Astrocyte (in vitro differentiated cells and primary cell): ENCODE results near the gene GPBP1. TPM values are rescaled to one million over a fixed set of nuclear protein-coding genes. Genes with fewer than 3 reads are reported as not detected.

Experiments used
- DNase-seq: peaks from one replicate; pipeline ENCODE4 v3.0.0-alpha.2; 2010; ENCODE audit warnings: low read depth
- FAIRE-seq: peaks from 2 replicates; lab custom pipeline; 2011; peaks lifted over from hg19 to GRCh38; lab: Jason Lieb, UNC
- H2AFZ ChIP-seq: 2 replicates; pipeline ENCODE4 v1.6.0; 2012; ENCODE audit warnings: low read depth, low read length, inconsistent platforms
- H3K27ac ChIP-seq: 2 replicates; pipeline ENCODE4 v1.5.1; 2011; ENCODE audit warnings: low read depth, low read length, inconsistent platforms
- H3K27me3 ChIP-seq: 2 replicates; pipeline ENCODE4 v1.6.0; 2011; ENCODE audit warnings: low read length, inconsistent platforms; ENCODE audit not compliant: insufficient read depth
- H3K36me3 ChIP-seq: 2 replicates; pipeline ENCODE4 v1.5.1; 2011; ENCODE audit warnings: low read length, inconsistent platforms; ENCODE audit not compliant: insufficient read depth
- H3K4me1 ChIP-seq: 2 replicates; pipeline ENCODE4 v1.5.1; 2011; ENCODE audit warnings: low read length, inconsistent platforms; ENCODE audit not compliant: insufficient read depth
- H3K4me2 ChIP-seq: 2 replicates; pipeline ENCODE4 v1.6.0; 2012; ENCODE audit warnings: low read length, inconsistent platforms
- H3K4me3 ChIP-seq: 2 replicates; pipeline ENCODE4 v1.5.1; 2011; ENCODE audit warnings: low read depth, mild to moderate bottlenecking, low read length, inconsistent platforms; ENCODE audit not compliant: insufficient read depth
- H3K79me2 ChIP-seq: 2 replicates; pipeline ENCODE4 v1.6.0; 2012; ENCODE audit warnings: mild to moderate bottlenecking, low read length, inconsistent platforms; ENCODE audit not compliant: insufficient read depth
- H3K9ac ChIP-seq: 2 replicates; pipeline ENCODE4 v1.6.0; 2012; ENCODE audit warnings: mild to moderate bottlenecking, low read length, inconsistent platforms
- H3K9me3 ChIP-seq: 2 replicates; pipeline ENCODE4 v1.5.1; 2012; ENCODE audit warnings: low read depth, mild to moderate bottlenecking, low read length, inconsistent platforms; ENCODE audit not compliant: insufficient read depth
- H4K20me1 ChIP-seq: 2 replicates; pipeline ENCODE4 v1.6.0; 2012; ENCODE audit warnings: low read length, inconsistent platforms; ENCODE audit not compliant: insufficient read depth
- H3K27ac Mint-ChIP-seq: one replicate; pipeline ENCODE4 v1.8.0; 2021; ENCODE audit warnings: mild to moderate bottlenecking, mixed read lengths; ENCODE audit not compliant: unreplicated experiment
- H3K27me3 Mint-ChIP-seq: one replicate; pipeline ENCODE4 v1.8.0; 2021; ENCODE audit warnings: low read depth, mixed read lengths; ENCODE audit not compliant: unreplicated experiment
- H3K36me3 Mint-ChIP-seq: one replicate; pipeline ENCODE4 v1.8.0; 2021; ENCODE audit warnings: low read depth, mixed read lengths; ENCODE audit not compliant: unreplicated experiment
- H3K4me1 Mint-ChIP-seq: one replicate; pipeline ENCODE4 v1.8.0; 2021; ENCODE audit warnings: low read depth, mixed read lengths; ENCODE audit not compliant: unreplicated experiment
- H3K4me3 Mint-ChIP-seq: one replicate; pipeline ENCODE4 v1.8.0; 2021; ENCODE audit warnings: mild to moderate bottlenecking, moderate library complexity, mixed read lengths; ENCODE audit not compliant: unreplicated experiment
- H3K9me3 Mint-ChIP-seq: one replicate; pipeline ENCODE4 v1.8.0; 2021; ENCODE audit warnings: mild to moderate bottlenecking, mixed read lengths; ENCODE audit not compliant: unreplicated experiment
- EZH2 ChIP-seq: IDR thresholded peaks from 2 replicates; pipeline ENCODE4 v1.6.1; 2012; ENCODE audit warnings: mild to moderate bottlenecking, low read length, inconsistent platforms; ENCODE audit not compliant: insufficient read depth
- total RNA-seq: library from RNA; stranded (reverse); gene quantifications from 2 replicates; pipeline ENCODE4 v1.2.1, GENCODE V29; 2021
- TF ChIP-seq, protein P1 (sequence below): IDR thresholded peaks from 2 replicates; pipeline ENCODE4 v1.5.1; 2011; ENCODE audit warnings: low read depth, mild to moderate bottlenecking, inconsistent platforms, low read length, moderate library complexity; ENCODE audit not compliant: insufficient read depth

GPBP1 gene
- total RNA-seq, 1 donor from 2014 or later, result 59.8 TPM

DNA sequence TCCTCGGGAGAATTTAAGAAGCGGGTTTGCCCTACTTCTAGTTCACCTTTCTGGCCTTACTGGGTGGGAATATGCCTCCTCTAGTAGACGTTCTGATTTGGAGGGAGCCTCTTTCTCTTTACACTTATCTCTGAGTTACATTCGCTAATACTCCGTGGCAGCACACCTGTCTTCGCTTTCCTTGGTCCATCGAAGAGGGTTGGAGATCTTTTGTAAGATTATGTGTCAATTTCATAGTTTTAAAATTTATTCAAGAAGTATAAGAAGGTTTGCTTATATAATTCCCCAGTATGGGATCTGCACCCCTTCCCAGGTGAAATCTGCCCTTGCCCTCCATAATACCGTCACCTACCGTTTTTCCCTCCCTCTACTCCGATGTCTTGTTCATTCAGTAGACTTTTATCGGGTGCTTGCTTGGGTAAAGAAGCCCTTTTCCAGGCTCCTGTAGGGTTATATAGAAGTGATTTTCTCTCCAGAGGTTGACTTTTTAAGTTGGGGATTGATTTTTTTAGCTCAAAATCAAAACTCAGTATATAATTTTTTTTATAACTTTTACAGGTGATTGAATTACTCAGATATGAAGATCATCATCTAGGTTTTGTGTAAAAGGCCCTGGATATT is 1.1 kb downstream of the GPBP1 start:
- Mint-ChIP-seq H3K4me1 (peaks cover 19% of the 10 kb centered on the region), H3K4me3 (peak overlapping the region; percentile 95), H3K27me3 (no peaks in the 10 kb centered on the region), H3K36me3 (peaks cover 11% of the 10 kb centered on the region), H3K27ac (peak overlapping the region; percentile 97), H3K9me3 (no peaks in the 10 kb centered on the region)
- Histone ChIP-seq H3K79me2 (peaks cover 61% of the 10 kb centered on the region), H2AFZ (no peak overlapping the region), H3K27ac (peak overlapping the region; percentile 98), H3K27me3 (no peaks in the 10 kb centered on the region), H4K20me1 (peaks cover 52% of the 10 kb centered on the region), H3K4me3 (peak overlapping the region; percentile 88), H3K9ac (peak overlapping the region; percentile 100), H3K4me1 (peaks cover 34% of the 10 kb centered on the region), H3K36me3 (no peaks in the 10 kb centered on the region), H3K9me3 (no peaks in the 10 kb centered on the region), H3K4me2 (peak overlapping the region; percentile 97)
- FAIRE-seq (no peak), DNase-seq (no peak)
- no peak for TF ChIP-seq EZH2
- TF ChIP-seq, protein P1, sequence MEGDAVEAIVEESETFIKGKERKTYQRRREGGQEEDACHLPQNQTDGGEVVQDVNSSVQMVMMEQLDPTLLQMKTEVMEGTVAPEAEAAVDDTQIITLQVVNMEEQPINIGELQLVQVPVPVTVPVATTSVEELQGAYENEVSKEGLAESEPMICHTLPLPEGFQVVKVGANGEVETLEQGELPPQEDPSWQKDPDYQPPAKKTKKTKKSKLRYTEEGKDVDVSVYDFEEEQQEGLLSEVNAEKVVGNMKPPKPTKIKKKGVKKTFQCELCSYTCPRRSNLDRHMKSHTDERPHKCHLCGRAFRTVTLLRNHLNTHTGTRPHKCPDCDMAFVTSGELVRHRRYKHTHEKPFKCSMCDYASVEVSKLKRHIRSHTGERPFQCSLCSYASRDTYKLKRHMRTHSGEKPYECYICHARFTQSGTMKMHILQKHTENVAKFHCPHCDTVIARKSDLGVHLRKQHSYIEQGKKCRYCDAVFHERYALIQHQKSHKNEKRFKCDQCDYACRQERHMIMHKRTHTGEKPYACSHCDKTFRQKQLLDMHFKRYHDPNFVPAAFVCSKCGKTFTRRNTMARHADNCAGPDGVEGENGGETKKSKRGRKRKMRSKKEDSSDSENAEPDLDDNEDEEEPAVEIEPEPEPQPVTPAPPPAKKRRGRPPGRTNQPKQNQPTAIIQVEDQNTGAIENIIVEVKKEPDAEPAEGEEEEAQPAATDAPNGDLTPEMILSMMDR, result no peak

DNA sequence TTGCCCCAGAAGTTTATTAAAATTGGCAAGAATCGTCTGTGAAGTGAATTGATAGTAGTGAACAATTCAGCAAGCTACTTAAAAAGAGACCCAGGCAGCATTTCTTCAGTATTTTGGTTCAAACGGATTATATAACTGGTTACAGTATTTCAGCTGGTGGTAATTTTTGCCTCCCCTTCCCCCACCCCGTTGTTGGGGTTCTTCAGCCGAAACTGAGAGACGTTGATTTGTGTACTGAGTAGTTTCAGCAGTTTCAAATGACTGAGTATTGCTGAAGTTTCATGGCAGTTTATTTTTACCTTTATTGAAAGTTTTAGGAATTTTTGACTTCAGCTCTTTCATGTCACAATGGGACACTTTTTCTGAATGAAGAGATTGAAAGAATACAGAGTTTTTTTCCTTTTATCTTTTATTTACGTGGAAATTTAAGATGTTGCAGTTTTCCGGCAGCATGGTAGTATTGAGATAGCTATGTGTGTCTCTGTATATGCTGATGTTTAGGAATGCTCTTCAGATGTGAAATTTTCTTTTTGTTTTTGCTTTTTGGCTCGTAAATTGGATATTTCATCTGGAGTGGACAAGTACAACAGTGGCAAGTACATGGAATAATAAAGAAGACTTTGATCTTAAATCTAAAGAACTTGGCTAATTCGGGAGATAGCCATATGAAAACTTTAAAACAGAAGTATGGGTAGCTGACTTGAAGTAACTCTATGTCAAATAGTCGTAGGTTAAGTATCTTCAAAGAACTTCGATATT is 1.9 kb downstream of the GPBP1 start:
- Histone ChIP-seq H3K4me3 (peak overlapping the region; percentile 88), H3K9me3 (no peaks in the 10 kb centered on the region), H3K9ac (peak overlapping the region; percentile 100), H3K27ac (peak overlapping the region; percentile 98), H3K36me3 (no peaks in the 10 kb centered on the region), H3K79me2 (peaks cover 68% of the 10 kb centered on the region), H3K27me3 (no peaks in the 10 kb centered on the region), H3K4me2 (peak overlapping the region; percentile 97), H4K20me1 (peaks cover 60% of the 10 kb centered on the region), H3K4me1 (peaks cover 34% of the 10 kb centered on the region), H2AFZ (no peak overlapping the region)
- FAIRE-seq (no peak), DNase-seq (no peak)
- Mint-ChIP-seq H3K4me3 (peak overlapping the region; percentile 95), H3K27me3 (no peaks in the 10 kb centered on the region), H3K27ac (peak overlapping the region; percentile 97), H3K4me1 (peaks cover 19% of the 10 kb centered on the region), H3K36me3 (peaks cover 11% of the 10 kb centered on the region), H3K9me3 (no peaks in the 10 kb centered on the region)
- no peak for TF ChIP-seq EZH2
- TF ChIP-seq, protein P1, result no peak
